Tibial nerve (tissue), 3 donors: Measurements from ENCODE around the gene PRXL2A.

Source experiments
- POLR2A ChIP-seq, 2 donors: fragments of 450-650 bp; IDR thresholded peaks; one replicate each; pipeline ENCODE4 v1.6.1; 2017; ENCODE audit warnings: antibody characterized with exemption in 2 of 2, mild to moderate bottlenecking in 2 of 2, moderate library complexity in 2 of 2
- TF ChIP-seq, protein P1 (sequence below), 5 experiments: fragments of 200-600 bp in 3 of 5; fragments of 450-650 bp in 2 of 5; sonication (generic) in 3 of 5; IDR thresholded peaks; one replicate each; pipeline ENCODE4 v1.5.1; 2016 to 2019; ENCODE audit warnings: antibody characterized with exemption in 5 of 5, mild to moderate bottlenecking in 3 of 5, moderate library complexity in 2 of 5

DNA sequence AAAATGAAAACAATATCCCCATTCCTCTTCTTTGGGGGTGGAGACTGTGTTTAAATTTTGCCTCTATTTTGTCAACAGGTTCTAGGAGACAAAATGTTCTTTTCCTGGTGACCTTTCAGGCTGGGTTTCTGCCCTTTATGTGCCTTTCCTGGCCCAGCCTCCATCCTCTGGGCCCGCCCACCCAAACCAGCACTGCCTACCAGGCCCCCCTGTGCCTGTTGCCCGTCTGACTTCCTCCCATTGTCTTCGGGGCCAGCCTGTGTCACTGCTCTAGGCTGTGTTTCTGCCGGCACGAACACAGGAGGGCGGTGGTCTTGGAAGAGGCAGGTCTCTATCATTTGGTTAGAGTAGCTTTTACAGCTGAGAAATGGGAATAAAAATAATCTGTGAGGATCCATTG is 59.7 kb downstream of the PRXL2A start:
- TF ChIP-seq, protein P1, sequence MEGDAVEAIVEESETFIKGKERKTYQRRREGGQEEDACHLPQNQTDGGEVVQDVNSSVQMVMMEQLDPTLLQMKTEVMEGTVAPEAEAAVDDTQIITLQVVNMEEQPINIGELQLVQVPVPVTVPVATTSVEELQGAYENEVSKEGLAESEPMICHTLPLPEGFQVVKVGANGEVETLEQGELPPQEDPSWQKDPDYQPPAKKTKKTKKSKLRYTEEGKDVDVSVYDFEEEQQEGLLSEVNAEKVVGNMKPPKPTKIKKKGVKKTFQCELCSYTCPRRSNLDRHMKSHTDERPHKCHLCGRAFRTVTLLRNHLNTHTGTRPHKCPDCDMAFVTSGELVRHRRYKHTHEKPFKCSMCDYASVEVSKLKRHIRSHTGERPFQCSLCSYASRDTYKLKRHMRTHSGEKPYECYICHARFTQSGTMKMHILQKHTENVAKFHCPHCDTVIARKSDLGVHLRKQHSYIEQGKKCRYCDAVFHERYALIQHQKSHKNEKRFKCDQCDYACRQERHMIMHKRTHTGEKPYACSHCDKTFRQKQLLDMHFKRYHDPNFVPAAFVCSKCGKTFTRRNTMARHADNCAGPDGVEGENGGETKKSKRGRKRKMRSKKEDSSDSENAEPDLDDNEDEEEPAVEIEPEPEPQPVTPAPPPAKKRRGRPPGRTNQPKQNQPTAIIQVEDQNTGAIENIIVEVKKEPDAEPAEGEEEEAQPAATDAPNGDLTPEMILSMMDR (IDR thresholded peaks at IDR 0.05) = peak in 1 of 5 experiments; percentile 16
- peak in 1 of 2 donors; percentile 59 for TF ChIP-seq POLR2A (IDR thresholded peaks at IDR 0.05)
